GM10248 (cell line): ENCODE results near the gene MAPK14.
"Not testable (repeated sequence)": the region's sequence is repeated elsewhere in the genome, so short reads cannot be mapped to it uniquely, and the experiment has no call there.

Experiments used
- CTCF ChIA-PET: fragments of 300-600 bp; sonication (Branson Sonifier 250); formaldehyde crosslinking; extraction: SDS; loops from one replicate; lab custom pipeline; 2021; ENCODE audit warnings: antibody characterized with exemption; lab: Yijun Ruan, JAX
- POLR2A ChIA-PET: fragments of 350-650 bp; sonication (Branson Sonifier 250); formaldehyde crosslinking; extraction: SDS; loops from one replicate; lab custom pipeline; 2020; ENCODE audit warnings: antibody characterized with exemption; lab: Yijun Ruan, JAX
- DNase-seq: peaks from one replicate; pipeline ENCODE4 v3.0.0; 2012; ENCODE audit errors: extremely low spot score
- TF ChIP-seq, protein P1 (sequence below): IDR thresholded peaks from 2 replicates; pipeline ENCODE4 v1.5.1; 2012; ENCODE audit warnings: mild to moderate bottlenecking, low read depth; ENCODE audit errors: extremely low read depth, missing control alignments, control extremely low read depth

MAPK14 gene

DNA sequence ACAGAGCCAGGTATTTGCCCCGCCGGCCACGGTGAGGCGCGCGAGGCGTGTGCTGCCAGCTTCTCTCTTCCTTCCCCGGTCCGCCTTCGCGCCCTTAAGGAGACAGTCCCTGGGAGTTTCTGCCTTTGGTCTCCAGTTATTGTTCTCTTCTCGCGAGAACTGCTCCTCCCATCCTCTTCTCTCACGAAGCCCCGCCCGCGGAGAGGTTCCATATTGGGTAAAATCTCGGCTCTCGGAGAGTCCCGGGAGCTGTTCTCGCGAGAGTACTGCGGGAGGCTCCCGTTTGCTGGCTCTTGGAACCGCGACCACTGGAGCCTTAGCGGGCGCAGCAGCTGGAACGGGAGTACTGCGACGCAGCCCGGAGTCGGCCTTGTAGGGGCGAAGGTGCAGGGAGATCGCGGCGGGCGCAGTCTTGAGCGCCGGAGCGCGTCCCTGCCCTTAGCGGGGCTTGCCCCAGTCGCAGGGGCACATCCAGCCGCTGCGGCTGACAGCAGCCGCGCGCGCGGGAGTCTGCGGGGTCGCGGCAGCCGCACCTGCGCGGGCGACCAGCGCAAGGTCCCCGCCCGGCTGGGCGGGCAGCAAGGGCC lies at the start of gene MAPK14:
Gene MAPK14, plus strand, starts transcription at position 308 of the 587 bp plus-strand sequence. CDS start 350 bp downstream, outside the sequence.
- ChIA-PET POLR2A (interaction anchor here (0.5 to 1.5 kb wide), 6 partner anchors 8 to 520 kb away, joined by 3 to 7 read pairs (median 3); no protein-coding TSS in a partner anchor), CTCF (interaction anchor here (0.7 to 9.2 kb wide), 39 partner anchors 10 to 571 kb away, joined by 3 to 157 read pairs (median 4); no protein-coding TSS in a partner anchor)
- TF ChIP-seq, protein P1, sequence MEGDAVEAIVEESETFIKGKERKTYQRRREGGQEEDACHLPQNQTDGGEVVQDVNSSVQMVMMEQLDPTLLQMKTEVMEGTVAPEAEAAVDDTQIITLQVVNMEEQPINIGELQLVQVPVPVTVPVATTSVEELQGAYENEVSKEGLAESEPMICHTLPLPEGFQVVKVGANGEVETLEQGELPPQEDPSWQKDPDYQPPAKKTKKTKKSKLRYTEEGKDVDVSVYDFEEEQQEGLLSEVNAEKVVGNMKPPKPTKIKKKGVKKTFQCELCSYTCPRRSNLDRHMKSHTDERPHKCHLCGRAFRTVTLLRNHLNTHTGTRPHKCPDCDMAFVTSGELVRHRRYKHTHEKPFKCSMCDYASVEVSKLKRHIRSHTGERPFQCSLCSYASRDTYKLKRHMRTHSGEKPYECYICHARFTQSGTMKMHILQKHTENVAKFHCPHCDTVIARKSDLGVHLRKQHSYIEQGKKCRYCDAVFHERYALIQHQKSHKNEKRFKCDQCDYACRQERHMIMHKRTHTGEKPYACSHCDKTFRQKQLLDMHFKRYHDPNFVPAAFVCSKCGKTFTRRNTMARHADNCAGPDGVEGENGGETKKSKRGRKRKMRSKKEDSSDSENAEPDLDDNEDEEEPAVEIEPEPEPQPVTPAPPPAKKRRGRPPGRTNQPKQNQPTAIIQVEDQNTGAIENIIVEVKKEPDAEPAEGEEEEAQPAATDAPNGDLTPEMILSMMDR, result peak; percentile 87
- peak; percentile 98 for DNase-seq

- POLR2A ChIA-PET, DNase-seq: not testable (repeated sequence)
- CTCF ChIA-PET, result interaction anchor here (1.2 to 1.5 kb wide), 2 partner anchors 12 to 115 kb away, joined by 3 to 7 read pairs; no protein-coding TSS in a partner anchor
These were observed 47.5 kb upstream of the MAPK14 start for GRCh38 chr6:35980126-35980525.

DNA sequence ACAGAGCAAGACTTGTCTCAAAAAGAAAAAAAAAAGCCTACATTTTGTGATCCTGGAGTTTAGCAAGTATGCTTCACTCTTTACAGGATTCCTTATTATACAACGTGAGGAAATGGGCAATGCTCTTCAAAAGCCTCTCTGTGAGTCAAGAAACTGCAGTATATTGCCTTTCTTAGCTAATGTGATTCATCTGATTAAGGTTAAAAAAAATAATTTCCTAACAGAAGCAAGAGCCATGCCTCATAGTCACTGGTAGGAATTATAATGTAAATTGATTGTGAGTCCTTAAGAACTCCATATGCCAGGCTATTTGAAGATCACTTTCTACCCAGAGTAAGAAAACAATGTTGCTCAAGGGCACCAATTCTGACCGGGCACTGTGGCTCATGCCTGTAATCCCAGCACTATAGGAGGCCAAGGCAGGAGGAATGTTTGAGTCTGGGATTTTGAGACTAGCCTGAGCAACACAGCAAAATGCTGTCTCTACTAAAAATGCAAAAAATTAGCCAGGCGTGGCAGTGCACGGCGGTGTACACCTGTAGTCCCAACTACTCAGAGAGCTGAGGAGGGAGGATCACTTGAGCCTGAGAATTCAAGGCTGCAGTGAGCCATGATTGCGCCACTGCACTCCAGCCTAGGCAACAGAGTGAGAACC lies 46.5 kb upstream of the MAPK14 start:
- CTCF ChIA-PET, result interaction anchor here (1.2 kb wide), 1 partner anchor 11 kb away, joined by 3 read pairs; no protein-coding TSS in a partner anchor
- TF ChIP-seq, protein P1, result no peak
- POLR2A ChIA-PET, result no interaction called here
- DNase-seq, result no peak

DNA sequence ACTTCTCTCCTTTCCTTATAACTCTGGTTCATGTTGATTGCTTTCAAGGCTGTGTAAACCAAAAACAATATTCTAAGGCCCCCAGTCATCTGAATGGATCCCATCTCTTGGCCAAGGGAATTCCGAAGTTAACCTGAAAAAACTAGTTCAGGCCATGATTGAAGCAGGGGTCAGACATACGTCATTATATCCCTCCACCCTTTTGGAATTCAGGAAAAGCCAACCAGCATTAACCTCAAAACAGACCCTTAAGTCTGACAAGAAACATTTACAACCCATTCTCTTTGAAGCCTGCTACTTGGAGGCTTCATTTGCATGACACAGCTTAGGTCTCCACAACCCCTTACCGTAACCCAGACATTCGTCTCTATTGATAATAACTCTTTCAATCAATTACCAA lies 42.9 kb upstream of the MAPK14 start:
- TF ChIP-seq, protein P1, result no peak
- ChIA-PET POLR2A (no interaction called here), CTCF (interaction anchor here (1.2 kb wide), 1 partner anchor 111 kb away, joined by 3 read pairs; no protein-coding TSS in a partner anchor)
- no peak for DNase-seq

GRCh38 chr6:35988047-35988446 lies 39.6 kb upstream of the MAPK14 start:
- CTCF ChIA-PET, result interaction anchor here (0.8 kb wide), 1 partner anchor 34 kb away, joined by 3 read pairs; no protein-coding TSS in a partner anchor
- POLR2A ChIA-PET, DNase-seq: not testable (repeated sequence)

DNA sequence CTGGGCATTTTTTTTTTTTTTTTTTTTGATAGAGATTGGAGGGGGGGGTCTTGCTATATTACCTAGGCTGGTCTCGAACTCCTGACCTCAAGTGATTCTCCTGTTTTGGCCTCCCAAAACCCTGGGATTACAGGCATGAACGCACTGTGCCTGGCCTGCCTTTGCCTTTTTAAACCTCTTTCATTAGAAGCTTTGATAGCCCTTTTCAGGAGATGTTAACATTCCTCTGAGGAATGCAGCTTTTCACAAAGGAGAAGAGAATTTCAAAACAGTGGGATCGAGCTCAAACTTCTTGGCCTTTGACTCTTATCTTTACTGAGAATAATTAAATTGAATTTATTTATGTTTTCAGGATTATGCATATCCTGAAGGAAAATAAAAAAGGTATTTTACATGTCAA lies 34.5 kb upstream of the MAPK14 start:
- DNase-seq, result no peak
- ChIA-PET POLR2A (interaction anchor here (0.7 kb wide), 1 partner anchor 149 kb away, joined by 6 read pairs; no protein-coding TSS in a partner anchor), CTCF (interaction anchor here (0.7 to 2.0 kb wide), 3 partner anchors 34 to 238 kb away, joined by 3 to 4 read pairs (median 3); partner anchors contain the start of gene MAPK14)
- TF ChIP-seq, protein P1, result no peak

DNA sequence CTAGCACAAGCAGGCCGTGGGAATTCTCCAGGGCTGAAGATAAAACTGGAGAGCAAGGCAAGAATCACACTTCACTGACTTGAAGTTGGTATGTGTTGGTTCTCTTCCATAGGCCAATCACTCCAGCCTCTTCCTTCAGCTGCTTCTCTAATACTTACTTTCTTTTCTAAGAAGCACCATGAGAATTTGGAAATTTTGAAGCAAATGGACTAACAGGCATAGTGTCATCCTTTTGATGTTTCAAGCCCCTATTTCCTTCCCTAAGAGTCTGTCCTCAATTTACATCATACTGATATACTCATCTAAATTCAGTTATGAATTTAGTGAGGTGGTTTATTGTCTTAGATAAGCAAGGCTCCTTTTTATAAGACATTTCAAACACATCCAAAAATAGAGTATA lies 27.2 kb upstream of the MAPK14 start:
- no peak for DNase-seq
- ChIA-PET CTCF (interaction anchor here (0.7 kb wide), 1 partner anchor 121 kb away, joined by 4 read pairs; no protein-coding TSS in a partner anchor), POLR2A (no interaction called here)
- TF ChIP-seq, protein P1, result no peak
